HFFc6 (cell line): ENCODE data around the gene WTAP. TPM values are rescaled to one million over a fixed set of nuclear protein-coding genes. Genes with fewer than 3 reads are reported as not detected.

Experiments used
- DNase-seq: peaks from one replicate; pipeline ENCODE4 v3.0.0-alpha.2; 2018
- H3K27ac Mint-ChIP-seq: 2 replicates; pipeline ENCODE4 v1.8.0; 2020; ENCODE audit warnings: mild to moderate bottlenecking, mixed read lengths
- H3K27me3 Mint-ChIP-seq: 2 replicates; pipeline ENCODE4 v1.8.0; 2021; ENCODE audit warnings: mild to moderate bottlenecking, moderate library complexity, mixed read lengths; ENCODE audit not compliant: insufficient read depth
- H3K36me3 Mint-ChIP-seq: 2 replicates; pipeline ENCODE4 v1.8.0; 2021; ENCODE audit warnings: low read depth, mixed read lengths
- H3K4me1 Mint-ChIP-seq: 2 replicates; pipeline ENCODE4 v1.8.0; 2020; ENCODE audit warnings: low read depth, mixed read lengths
- H3K4me3 Mint-ChIP-seq: 2 replicates; pipeline ENCODE4 v1.8.0; 2020; ENCODE audit warnings: mild to moderate bottlenecking, moderate library complexity, mixed read lengths
- H3K9me3 Mint-ChIP-seq: 2 replicates; pipeline ENCODE4 v1.8.0; 2020; ENCODE audit warnings: mild to moderate bottlenecking, mixed read lengths
- total RNA-seq, 6 experiments: library from RNA; stranded (reverse); fragmentation: NEBNext Ultra II Directional; extraction: Animal tissue kit (Norgen Biotek cat#: 25700); gene quantifications; 2 replicates in 1 of 6; 3 replicates in 5 of 6; pipeline ENCODE4 v1.2.3, GENCODE V29; 2021
- TF ChIP-seq, protein P1 (sequence below): fragments of 200-600 bp; sonication (generic); IDR thresholded peaks from 2 replicates; pipeline ENCODE4 v1.5.0; 2021; ENCODE audit warnings: antibody characterized with exemption, mild to moderate bottlenecking

The WTAP gene
- total RNA-seq, 6 experiments from 2014 or later, result 64.0 to 73.5 (median 68.7) TPM

DNA sequence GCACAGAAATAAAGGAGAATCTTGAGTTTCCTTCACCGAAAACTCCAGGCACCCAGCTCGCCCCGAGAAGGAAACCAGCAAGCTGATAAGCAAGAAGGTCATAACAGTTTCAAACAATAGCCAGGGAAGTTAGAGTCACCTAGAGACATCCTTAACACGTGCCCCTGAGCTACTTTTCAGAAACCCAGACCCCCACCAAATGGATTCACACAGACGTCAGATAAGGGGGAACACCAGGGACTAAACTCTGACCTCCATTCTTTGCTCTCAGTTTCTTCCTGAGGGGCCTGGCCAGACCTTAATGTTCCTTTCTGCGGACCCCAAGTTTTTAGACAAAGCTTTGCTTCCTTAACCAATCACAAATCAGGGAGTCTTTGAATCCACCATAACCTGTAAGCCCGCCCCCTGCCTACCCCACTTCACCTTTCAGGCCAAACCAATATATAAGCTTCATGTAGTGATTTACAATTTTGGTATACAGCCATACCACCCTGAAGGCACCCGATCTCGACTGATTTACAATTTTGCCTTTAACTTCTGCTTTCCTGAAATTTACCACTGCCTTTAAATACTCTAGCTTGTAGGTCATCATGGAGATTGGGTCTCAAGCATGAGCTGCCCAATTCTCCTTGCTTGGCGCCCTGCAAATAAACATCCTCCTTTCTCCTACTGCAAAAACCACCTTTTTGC is 46.0 kb upstream of the WTAP start:
- Mint-ChIP-seq H3K27me3 (no peaks in the 10 kb centered on the region), H3K27ac (no peak overlapping the region), H3K36me3 (peaks cover 7% of the 10 kb centered on the region), H3K4me3 (no peak overlapping the region; the same call in 1 of the 2 replicates), H3K4me1 (peaks cover 38% of the 10 kb centered on the region), H3K9me3 (no peaks in the 10 kb centered on the region)
- no peak for DNase-seq
- TF ChIP-seq, protein P1, sequence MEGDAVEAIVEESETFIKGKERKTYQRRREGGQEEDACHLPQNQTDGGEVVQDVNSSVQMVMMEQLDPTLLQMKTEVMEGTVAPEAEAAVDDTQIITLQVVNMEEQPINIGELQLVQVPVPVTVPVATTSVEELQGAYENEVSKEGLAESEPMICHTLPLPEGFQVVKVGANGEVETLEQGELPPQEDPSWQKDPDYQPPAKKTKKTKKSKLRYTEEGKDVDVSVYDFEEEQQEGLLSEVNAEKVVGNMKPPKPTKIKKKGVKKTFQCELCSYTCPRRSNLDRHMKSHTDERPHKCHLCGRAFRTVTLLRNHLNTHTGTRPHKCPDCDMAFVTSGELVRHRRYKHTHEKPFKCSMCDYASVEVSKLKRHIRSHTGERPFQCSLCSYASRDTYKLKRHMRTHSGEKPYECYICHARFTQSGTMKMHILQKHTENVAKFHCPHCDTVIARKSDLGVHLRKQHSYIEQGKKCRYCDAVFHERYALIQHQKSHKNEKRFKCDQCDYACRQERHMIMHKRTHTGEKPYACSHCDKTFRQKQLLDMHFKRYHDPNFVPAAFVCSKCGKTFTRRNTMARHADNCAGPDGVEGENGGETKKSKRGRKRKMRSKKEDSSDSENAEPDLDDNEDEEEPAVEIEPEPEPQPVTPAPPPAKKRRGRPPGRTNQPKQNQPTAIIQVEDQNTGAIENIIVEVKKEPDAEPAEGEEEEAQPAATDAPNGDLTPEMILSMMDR, result no peak

DNA sequence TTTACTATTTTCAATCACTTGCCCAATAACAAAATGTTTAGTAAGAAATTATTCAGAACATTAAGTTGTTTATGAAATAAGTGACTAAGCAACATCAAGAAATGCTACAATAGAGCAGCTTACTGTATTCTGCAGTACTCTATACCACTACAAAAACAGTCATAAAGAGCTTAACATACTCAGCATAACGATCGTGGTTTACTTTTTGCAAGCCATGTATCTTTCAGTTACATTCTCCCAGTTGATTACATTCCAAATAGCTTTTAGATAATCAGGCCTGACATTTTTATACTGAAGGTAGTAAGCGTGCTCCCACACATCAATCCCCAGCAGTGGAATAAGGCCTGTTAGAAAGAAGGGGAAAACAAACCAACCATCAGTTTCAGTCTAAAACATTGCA is 45.0 kb upstream of the WTAP start:
- H3K4me1 Mint-ChIP-seq, result peaks cover 38% of the 10 kb centered on the region
- no peaks in the 10 kb centered on the region for H3K27me3 Mint-ChIP-seq
- H3K36me3 Mint-ChIP-seq, result peaks cover 12% of the 10 kb centered on the region
- H3K9me3 Mint-ChIP-seq, result no peaks in the 10 kb centered on the region
- DNase-seq, result peak; percentile 34
- TF ChIP-seq, protein P1, result no peak
- H3K27ac Mint-ChIP-seq, result peak overlapping the region; percentile 22
- no peak overlapping the region for H3K4me3 Mint-ChIP-seq

DNA sequence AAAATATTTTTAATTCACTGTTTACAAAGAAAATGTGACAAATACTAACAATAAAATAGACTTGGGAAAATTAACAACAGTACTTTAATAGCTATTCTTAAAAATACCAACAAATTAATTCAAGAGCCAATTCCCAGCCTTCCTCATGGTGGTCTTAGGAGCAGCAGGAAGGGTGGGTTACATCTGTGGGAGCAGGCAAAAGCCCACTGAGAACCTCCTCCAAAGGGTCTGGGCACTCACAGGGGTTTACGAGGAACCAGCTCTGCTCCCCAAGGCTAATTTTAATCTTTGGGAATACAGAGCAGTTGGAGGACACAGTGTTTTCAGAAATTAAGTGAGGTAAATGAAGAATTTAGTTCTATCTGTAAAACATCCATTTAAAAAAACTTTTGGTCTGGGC is 44.5 kb upstream of the WTAP start:
- Mint-ChIP-seq H3K27ac (no peak overlapping the region), H3K27me3 (no peaks in the 10 kb centered on the region), H3K36me3 (peaks cover 15% of the 10 kb centered on the region), H3K9me3 (no peaks in the 10 kb centered on the region), H3K4me1 (peaks cover 38% of the 10 kb centered on the region), H3K4me3 (no peak overlapping the region)
- TF ChIP-seq, protein P1, result no peak
- DNase-seq, result no peak

DNA sequence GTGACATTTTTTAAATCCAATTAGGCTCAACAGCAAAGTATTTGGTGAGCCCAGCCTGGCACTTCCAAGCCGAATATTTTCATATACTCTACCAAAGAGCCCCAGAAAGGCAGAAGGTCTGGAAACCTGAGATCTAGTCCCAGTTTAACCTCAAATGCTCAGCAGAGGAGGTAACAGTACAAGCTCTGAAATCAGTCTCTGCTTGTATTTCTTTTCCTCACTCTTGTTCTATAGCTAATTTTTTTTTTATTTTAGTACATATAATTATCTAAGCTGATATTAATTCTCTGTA is 43.3 kb upstream of the WTAP start:
- Mint-ChIP-seq H3K27me3 (no peaks in the 10 kb centered on the region), H3K9me3 (no peaks in the 10 kb centered on the region), H3K27ac (no peak overlapping the region), H3K4me1 (peaks cover 33% of the 10 kb centered on the region), H3K4me3 (no peak overlapping the region), H3K36me3 (peaks cover 15% of the 10 kb centered on the region)
- TF ChIP-seq, protein P1, result no peak
- no peak for DNase-seq

DNA sequence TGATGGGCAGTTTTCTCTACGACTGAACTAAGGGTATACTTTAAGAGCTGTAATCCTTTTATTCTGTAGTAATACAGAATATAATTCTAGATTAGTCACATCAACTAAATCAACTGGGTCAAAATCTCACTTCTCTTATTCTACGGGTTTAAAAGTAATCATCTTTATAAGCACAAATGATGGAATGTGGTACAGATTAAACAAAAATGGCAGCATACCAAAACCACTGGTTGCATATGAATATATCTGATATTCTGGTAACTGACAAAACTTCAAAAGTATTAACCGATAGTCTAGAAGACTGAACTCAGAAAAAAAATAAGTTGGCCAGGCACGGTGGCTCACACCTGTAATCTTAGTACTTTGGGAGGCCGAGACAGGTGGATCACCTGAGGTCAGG is 41.3 kb upstream of the WTAP start:
- no peaks in the 10 kb centered on the region for H3K9me3 Mint-ChIP-seq
- TF ChIP-seq, protein P1, result no peak
- H3K4me1 Mint-ChIP-seq, result peaks cover 18% of the 10 kb centered on the region
- H3K27me3 Mint-ChIP-seq, result no peaks in the 10 kb centered on the region; the same call in 1 of the 2 replicates
- no peak for DNase-seq
- H3K27ac Mint-ChIP-seq, result no peak overlapping the region
- H3K4me3 Mint-ChIP-seq, result no peak overlapping the region
- H3K36me3 Mint-ChIP-seq, result peaks cover 15% of the 10 kb centered on the region
